H1 (cell line): ENCODE data around the gene RPUSD1.

Source experiments
- ASH2L ChIP-seq: fragments of 200-600, 300-600 bp; sonication (generic); IDR thresholded peaks from one replicate; pipeline ENCODE4 v1.7.1; 2017; ENCODE audit warnings: low read length
- CHD1 ChIP-seq: IDR thresholded peaks from 2 replicates; pipeline ENCODE4 v1.6.1; 2012; ENCODE audit warnings: low read depth, low read length, improper control_type of control experiment
- EGR1 ChIP-seq: IDR thresholded peaks from 2 replicates; pipeline ENCODE4 v1.6.1; 2011; ENCODE audit warnings: low read depth, low read length, borderline replicate concordance
- EP300 ChIP-seq, 2 experiments: IDR thresholded peaks; 1 replicate in 1 of 2; 2 replicates in 1 of 2; pipeline ENCODE4 v1.6.1; 2011 to 2012; ENCODE audit warnings: low read depth in 2 of 2, low read length in 2 of 2, mild to moderate bottlenecking in 2 of 2, borderline replicate concordance in 1 of 2, inconsistent platforms in 1 of 2, moderate library complexity in 1 of 2
- EZH2 ChIP-seq: fragments of 200-600 bp; sonication (generic); IDR thresholded peaks from 2 replicates; pipeline ENCODE4 v1.7.1; 2012; ENCODE audit warnings: low read depth, mild to moderate bottlenecking, moderate library complexity, low read length, inconsistent platforms; ENCODE audit not compliant: severe bottlenecking
- MAFK ChIP-seq: IDR thresholded peaks from 2 replicates; pipeline ENCODE4 v1.6.1; 2012; ENCODE audit warnings: low read depth, mild to moderate bottlenecking, improper control_type of control experiment, low read length
- POLR2AphosphoS5 ChIP-seq: IDR thresholded peaks from 2 replicates; pipeline ENCODE4 v1.6.1; 2011; ENCODE audit warnings: low read depth, low read length
- SAP30 ChIP-seq: fragments of 300-600 bp; sonication (generic); IDR thresholded peaks from 2 replicates; pipeline ENCODE4 v1.7.1; 2012; ENCODE audit warnings: low read length, moderate library complexity, mild to moderate bottlenecking, inconsistent platforms; ENCODE audit not compliant: insufficient read depth, insufficient replicate concordance
- ZNF274 ChIP-seq: IDR thresholded peaks from 2 replicates; pipeline ENCODE4 v1.7.0; 2012; ENCODE audit warnings: low read length, borderline replicate concordance; ENCODE audit errors: extremely low read depth
- TF ChIP-seq, protein P1 (sequence below), 3 experiments: IDR thresholded peaks; 1 replicate in 2 of 3; 2 replicates in 1 of 3; pipeline versions ENCODE4 v1.5.1 to v1.6.1; 2011; ENCODE audit warnings: low read length in 3 of 3, mild to moderate bottlenecking in 3 of 3, inconsistent platforms in 2 of 3, low read depth in 1 of 3, moderate library complexity in 1 of 3; ENCODE audit not compliant: insufficient read depth in 1 of 3; ENCODE audit errors: control extremely low read depth in 1 of 3

DNA sequence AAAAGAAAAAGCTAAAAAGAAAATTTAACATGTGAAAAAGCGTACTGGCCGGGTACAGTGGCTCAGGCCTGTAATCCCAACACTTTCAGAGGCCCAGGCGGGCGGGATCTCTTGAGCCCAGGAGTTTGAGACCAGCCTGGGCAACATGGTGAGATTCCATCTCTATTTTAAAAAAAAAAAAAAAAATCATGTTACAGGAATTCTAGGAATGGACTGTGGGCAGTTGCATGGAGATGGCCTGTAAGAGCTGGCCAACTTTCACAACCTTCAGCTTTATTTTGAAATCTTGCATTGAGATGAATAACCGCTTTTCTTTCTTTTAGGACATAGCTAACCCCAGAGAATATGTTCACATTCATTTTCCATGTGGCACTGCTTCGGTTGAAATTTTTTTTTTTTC lies 39.2 kb downstream of the RPUSD1 start:
- no peak for TF ChIP-seq POLR2AphosphoS5
- no peak for TF ChIP-seq EGR1
- TF ChIP-seq ASH2L = no peak
- no peak for TF ChIP-seq ZNF274
- TF ChIP-seq EZH2 = no peak
- TF ChIP-seq, protein P1, sequence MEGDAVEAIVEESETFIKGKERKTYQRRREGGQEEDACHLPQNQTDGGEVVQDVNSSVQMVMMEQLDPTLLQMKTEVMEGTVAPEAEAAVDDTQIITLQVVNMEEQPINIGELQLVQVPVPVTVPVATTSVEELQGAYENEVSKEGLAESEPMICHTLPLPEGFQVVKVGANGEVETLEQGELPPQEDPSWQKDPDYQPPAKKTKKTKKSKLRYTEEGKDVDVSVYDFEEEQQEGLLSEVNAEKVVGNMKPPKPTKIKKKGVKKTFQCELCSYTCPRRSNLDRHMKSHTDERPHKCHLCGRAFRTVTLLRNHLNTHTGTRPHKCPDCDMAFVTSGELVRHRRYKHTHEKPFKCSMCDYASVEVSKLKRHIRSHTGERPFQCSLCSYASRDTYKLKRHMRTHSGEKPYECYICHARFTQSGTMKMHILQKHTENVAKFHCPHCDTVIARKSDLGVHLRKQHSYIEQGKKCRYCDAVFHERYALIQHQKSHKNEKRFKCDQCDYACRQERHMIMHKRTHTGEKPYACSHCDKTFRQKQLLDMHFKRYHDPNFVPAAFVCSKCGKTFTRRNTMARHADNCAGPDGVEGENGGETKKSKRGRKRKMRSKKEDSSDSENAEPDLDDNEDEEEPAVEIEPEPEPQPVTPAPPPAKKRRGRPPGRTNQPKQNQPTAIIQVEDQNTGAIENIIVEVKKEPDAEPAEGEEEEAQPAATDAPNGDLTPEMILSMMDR (IDR thresholded peaks at IDR 0.05; ENCODE audit: control extremely low read depth in 1 of 3, insufficient read depth in 1 of 3, low read depth in 1 of 3, low read length in 3 of 3) = no peak
- TF ChIP-seq SAP30 = no peak
- no peak for TF ChIP-seq MAFK
- TF ChIP-seq EP300 (IDR thresholded peaks at IDR 0.05; ENCODE audit: borderline replicate concordance in 1 of 2, low read depth in 2 of 2, low read length in 2 of 2) = no peak
- TF ChIP-seq CHD1 = no peak
